VCaP (cell line): Measurements from ENCODE around the gene PRSS37.

Source experiments
- H3K27ac ChIP-seq: fragments of 450-650 bp; 2 replicates; pipeline ENCODE4 v1.5.1; 2017
- CTCF ChIP-seq: fragments of 450-650 bp; conservative IDR thresholded peaks from 2 replicates; pipeline ENCODE4 v1.5.1; 2017; ENCODE audit warnings: mild to moderate bottlenecking, moderate library complexity

Gene PRSS37

GRCh38 chr7:141789917-141790316, 51.4 kb downstream of the PRSS37 start, which contains the start of gene TAS2R5:
TAS2R5 (plus strand) TSS chr7:141790217; CDS start chr7:141790362, 145 bp downstream.
- no peak for TF ChIP-seq CTCF

GRCh38 chr7:141788296-141788695, 53.0 kb downstream of the PRSS37 start:
- no peak overlapping the region for H3K27ac ChIP-seq

More at GRCh38 chr7:141789917-141790316, 51.4 kb downstream of the PRSS37 start, which contains the start of gene TAS2R5:
- no peak within 1 kb of the TSS for H3K27ac ChIP-seq

More at GRCh38 chr7:141788296-141788695, 53.0 kb downstream of the PRSS37 start:
- no peak for TF ChIP-seq CTCF
